ENCODE measurements around the gene UPP1. TPM values are rescaled to one million over a fixed set of nuclear protein-coding genes. Genes with fewer than 3 reads are reported as not detected.

The UPP1 gene
- total RNA-seq, 1 experiment from 2014 or later: 71.9 TPM

GRCh38 chr7:48067475-48067874 lies 21.6 kb upstream of the UPP1 start:
- Histone ChIP-seq H2AFZ (ENCODE audit: low read length) (no peak overlapping the region), H3F3A (ENCODE audit: low read length, unreplicated experiment) (no peaks in the 10 kb centered on the region), H3K27ac (ENCODE audit: low read length) (no peak overlapping the region), H4K20me1 (ENCODE audit: low read length) (no peaks in the 10 kb centered on the region), H3K4me1 (ENCODE audit: insufficient read depth, low read length) (peaks cover 15% of the 10 kb centered on the region), H3K9me3 (ENCODE audit: low read length) (no peaks in the 10 kb centered on the region), H3K36me3 (ENCODE audit: low read depth, low read length) (no peaks in the 10 kb centered on the region), H3K9me2 (replicated peaks; ENCODE audit: low read length) (no peaks in the 10 kb centered on the region), H3K4me3 (ENCODE audit: low read length) (no peak overlapping the region), H3K4me2 (ENCODE audit: low read length) (no peak overlapping the region), H3K27me3 (ENCODE audit: low read length) (no peaks in the 10 kb centered on the region), H3K9ac (ENCODE audit: low read length) (no peak overlapping the region), H3K79me2 (ENCODE audit: low read length) (no peaks in the 10 kb centered on the region)
- POLR2A ChIA-PET (ENCODE audit: unreplicated experiment): no interaction called here
- TF ChIP-seq CTCF (conservative IDR thresholded peaks at IDR 0.05; ENCODE audit: low read depth, low read length) (no peak), EZH2phosphoT487 (IDR thresholded peaks at IDR 0.05; ENCODE audit: borderline replicate concordance, low read length) (no peak), EZH2 (IDR thresholded peaks at IDR 0.05; ENCODE audit: low read length, unreplicated experiment) (no peak)
- ATAC-seq (no peak), DNase-seq (peak; percentile 43)
- BruUV-seq (replicated peaks): no TSS peak
- CTCF ChIA-PET: no interaction called here
- intact Hi-C loops (cut with micrococcal nuclease): no loop called here

GRCh38 chr7:48074204-48074654 lies 14.8 kb upstream of the UPP1 start:
- no peaks in the 10 kb centered on the region for H3K79me2 ChIP-seq (ENCODE audit: low read length)
- POLR2A ChIA-PET (ENCODE audit: unreplicated experiment): no interaction called here
- peak; percentile 22 for DNase-seq
- H3K4me3 ChIP-seq (ENCODE audit: low read length): no peak overlapping the region
- ATAC-seq: peak; percentile 46
- no peak overlapping the region for H3K27ac ChIP-seq (ENCODE audit: low read length)
- no peaks in the 10 kb centered on the region for H4K20me1 ChIP-seq (ENCODE audit: low read length)
- peaks cover 7% of the 10 kb centered on the region; the same call in 1 of the 2 replicates for H3K4me1 ChIP-seq (ENCODE audit: insufficient read depth, low read length)
- no peaks in the 10 kb centered on the region for H3K9me3 ChIP-seq (ENCODE audit: low read length)
- intact Hi-C loops (cut with micrococcal nuclease): no loop called here
- no peak for TF ChIP-seq EZH2 (IDR thresholded peaks at IDR 0.05; ENCODE audit: low read length, unreplicated experiment)
- TF ChIP-seq EZH2phosphoT487 (IDR thresholded peaks at IDR 0.05; ENCODE audit: borderline replicate concordance, low read length): no peak
- no peak for TF ChIP-seq CTCF (conservative IDR thresholded peaks at IDR 0.05; ENCODE audit: low read depth, low read length)
- H3F3A ChIP-seq (ENCODE audit: low read length, unreplicated experiment): no peaks in the 10 kb centered on the region
- H3K9me2 ChIP-seq (replicated peaks; ENCODE audit: low read length): no peaks in the 10 kb centered on the region
- H3K4me2 ChIP-seq (ENCODE audit: low read length): no peak overlapping the region
- no peaks in the 10 kb centered on the region for H3K36me3 ChIP-seq (ENCODE audit: low read depth, low read length)
- H3K27me3 ChIP-seq (ENCODE audit: low read length): no peaks in the 10 kb centered on the region
- no peak overlapping the region for H2AFZ ChIP-seq (ENCODE audit: low read length)
- CTCF ChIA-PET: no interaction called here
- no TSS peak for BruUV-seq (replicated peaks)
- no peak overlapping the region for H3K9ac ChIP-seq (ENCODE audit: low read length)

GRCh38 chr7:48077423-48077822 lies 11.6 kb upstream of the UPP1 start:
- H3K27ac ChIP-seq (ENCODE audit: low read length): no peak overlapping the region

More at GRCh38 chr7:48077423-48077822, 11.6 kb upstream of the UPP1 start:
- TF ChIP-seq EZH2 (IDR thresholded peaks at IDR 0.05; ENCODE audit: low read length, unreplicated experiment): no peak
- no peak for TF ChIP-seq EZH2phosphoT487 (IDR thresholded peaks at IDR 0.05; ENCODE audit: borderline replicate concordance, low read length)
- no peak for TF ChIP-seq CTCF (conservative IDR thresholded peaks at IDR 0.05; ENCODE audit: low read depth, low read length)
- Histone ChIP-seq H2AFZ (ENCODE audit: low read length) (no peak overlapping the region), H3K4me1 (ENCODE audit: insufficient read depth, low read length) (peaks cover 10% of the 10 kb centered on the region), H3K79me2 (ENCODE audit: low read length) (no peaks in the 10 kb centered on the region), H3K4me2 (ENCODE audit: low read length) (no peak overlapping the region), H3K9me3 (ENCODE audit: low read length) (no peaks in the 10 kb centered on the region), H4K20me1 (ENCODE audit: low read length) (no peaks in the 10 kb centered on the region), H3K9me2 (replicated peaks; ENCODE audit: low read length) (no peaks in the 10 kb centered on the region), H3K9ac (ENCODE audit: low read length) (no peak overlapping the region), H3K27me3 (ENCODE audit: low read length) (no peaks in the 10 kb centered on the region), H3F3A (ENCODE audit: low read length, unreplicated experiment) (no peaks in the 10 kb centered on the region), H3K36me3 (ENCODE audit: low read depth, low read length) (no peaks in the 10 kb centered on the region), H3K4me3 (ENCODE audit: low read length) (no peak overlapping the region)
- no TSS peak for BruUV-seq (replicated peaks)
- ChIA-PET POLR2A (ENCODE audit: unreplicated experiment) (no interaction called here), CTCF (no interaction called here)
- DNase-seq (no peak), ATAC-seq (no peak)
- intact Hi-C loops (cut with micrococcal nuclease): no loop called here

All from PC-3 (cell line).